Measurements from ENCODE around the gene FCER2.

DNA sequence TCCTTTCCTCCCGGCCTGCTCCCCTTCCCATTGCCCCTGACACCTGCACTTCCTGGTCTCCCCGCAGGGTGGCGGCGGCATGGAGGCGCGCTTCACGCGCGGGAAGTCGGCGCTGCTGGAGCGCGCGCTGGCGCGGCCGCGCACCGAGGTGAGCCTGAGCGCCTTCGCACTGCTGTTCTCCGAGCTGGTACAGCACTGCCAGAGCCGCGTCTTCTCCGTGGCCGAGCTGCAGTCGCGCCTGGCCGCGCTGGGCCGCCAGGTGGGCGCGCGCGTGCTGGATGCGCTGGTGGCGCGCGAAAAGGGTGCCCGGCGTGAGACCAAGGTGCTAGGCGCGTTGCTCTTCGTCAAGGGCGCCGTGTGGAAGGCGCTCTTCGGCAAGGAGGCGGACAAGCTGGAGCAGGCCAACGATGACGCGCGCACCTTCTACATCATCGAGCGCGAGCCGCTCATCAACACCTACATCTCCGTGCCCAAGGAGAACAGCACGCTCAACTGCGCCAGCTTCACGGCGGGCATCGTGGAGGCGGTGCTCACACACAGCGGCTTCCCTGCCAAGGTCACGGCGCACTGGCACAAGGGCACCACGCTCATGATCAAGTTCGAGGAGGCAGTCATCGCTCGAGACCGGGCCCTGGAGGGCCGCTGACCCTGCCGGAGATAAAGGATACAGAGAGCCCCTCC is 19.6 kb downstream of the FCER2 start:
- TF ChIP-seq, protein P1, sequence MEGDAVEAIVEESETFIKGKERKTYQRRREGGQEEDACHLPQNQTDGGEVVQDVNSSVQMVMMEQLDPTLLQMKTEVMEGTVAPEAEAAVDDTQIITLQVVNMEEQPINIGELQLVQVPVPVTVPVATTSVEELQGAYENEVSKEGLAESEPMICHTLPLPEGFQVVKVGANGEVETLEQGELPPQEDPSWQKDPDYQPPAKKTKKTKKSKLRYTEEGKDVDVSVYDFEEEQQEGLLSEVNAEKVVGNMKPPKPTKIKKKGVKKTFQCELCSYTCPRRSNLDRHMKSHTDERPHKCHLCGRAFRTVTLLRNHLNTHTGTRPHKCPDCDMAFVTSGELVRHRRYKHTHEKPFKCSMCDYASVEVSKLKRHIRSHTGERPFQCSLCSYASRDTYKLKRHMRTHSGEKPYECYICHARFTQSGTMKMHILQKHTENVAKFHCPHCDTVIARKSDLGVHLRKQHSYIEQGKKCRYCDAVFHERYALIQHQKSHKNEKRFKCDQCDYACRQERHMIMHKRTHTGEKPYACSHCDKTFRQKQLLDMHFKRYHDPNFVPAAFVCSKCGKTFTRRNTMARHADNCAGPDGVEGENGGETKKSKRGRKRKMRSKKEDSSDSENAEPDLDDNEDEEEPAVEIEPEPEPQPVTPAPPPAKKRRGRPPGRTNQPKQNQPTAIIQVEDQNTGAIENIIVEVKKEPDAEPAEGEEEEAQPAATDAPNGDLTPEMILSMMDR (IDR thresholded peaks at IDR 0.05) = no peak
- TF ChIP-seq POLR2A (IDR thresholded peaks at IDR 0.05) = no peak
- no peak for TF ChIP-seq EP300 (IDR thresholded peaks at IDR 0.05)
